Stomach smooth muscle (tissue), 2 donors: ENCODE results near the gene KNCN.

Source experiments
- H3K27ac ChIP-seq: one replicate; pipeline ENCODE4 v1.7.0; 2013; ENCODE audit warnings: mild to moderate bottlenecking, low read length, inconsistent platforms
- H3K27me3 ChIP-seq, 2 donors: one replicate each; pipeline ENCODE4 v1.7.0; 2013; ENCODE audit warnings: low read length in 2 of 2; ENCODE audit not compliant: insufficient read depth in 2 of 2, control insufficient read depth in 1 of 2
- H3K36me3 ChIP-seq, 2 donors: one replicate each; pipeline ENCODE4 v1.7.0; 2013; ENCODE audit warnings: low read length in 2 of 2; ENCODE audit not compliant: control insufficient read depth in 2 of 2, insufficient read depth in 2 of 2
- H3K4me1 ChIP-seq: one replicate; pipeline ENCODE4 v1.7.0; 2013; ENCODE audit warnings: low read length; ENCODE audit not compliant: control insufficient read depth, insufficient read depth
- H3K4me3 ChIP-seq, 2 donors: one replicate each; pipeline ENCODE4 v1.7.0; 2013; ENCODE audit warnings: low read length in 2 of 2
- H3K9ac ChIP-seq, 2 donors: one replicate each; pipeline ENCODE4 v1.7.0; 2013; ENCODE audit warnings: low read length in 2 of 2, mild to moderate bottlenecking in 1 of 2
- H3K9me3 ChIP-seq, 2 donors: one replicate each; pipeline ENCODE4 v1.7.0; 2013; ENCODE audit warnings: low read length in 2 of 2; ENCODE audit not compliant: control insufficient read depth in 2 of 2
- donor health status: healthy.
- donor health status: Pancreatic carcinoma.

KNCN gene

DNA sequence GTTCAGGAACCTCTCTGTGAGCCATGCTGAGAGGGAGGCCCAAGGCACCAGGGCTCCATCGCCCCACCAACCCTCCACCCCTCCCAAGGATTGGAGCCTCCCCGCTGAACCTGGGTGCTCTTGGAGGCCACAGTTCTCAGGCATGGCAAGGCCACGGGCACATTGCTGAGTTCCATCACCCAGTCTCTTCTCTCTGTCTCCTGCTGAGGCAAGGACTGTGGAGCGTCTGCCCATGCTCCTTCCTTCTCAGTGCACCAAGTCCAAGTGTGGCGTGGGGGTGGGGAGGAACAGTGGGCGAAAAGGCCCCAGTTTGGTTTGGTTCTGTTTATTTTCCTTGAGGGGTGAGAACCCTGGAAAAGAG is 2.8 kb upstream of the KNCN start:
- Histone ChIP-seq H3K4me3 (no peak overlapping the region), H3K27ac (no peak overlapping the region), H3K4me1 (peaks cover 7% of the 10 kb centered on the region), H3K36me3 (peaks cover 2 to 8% of the 10 kb centered on the region in 2 donors), H3K9ac (no peak overlapping the region), H3K27me3 (no peaks in the 10 kb centered on the region), H3K9me3 (no peaks in the 10 kb centered on the region)

DNA sequence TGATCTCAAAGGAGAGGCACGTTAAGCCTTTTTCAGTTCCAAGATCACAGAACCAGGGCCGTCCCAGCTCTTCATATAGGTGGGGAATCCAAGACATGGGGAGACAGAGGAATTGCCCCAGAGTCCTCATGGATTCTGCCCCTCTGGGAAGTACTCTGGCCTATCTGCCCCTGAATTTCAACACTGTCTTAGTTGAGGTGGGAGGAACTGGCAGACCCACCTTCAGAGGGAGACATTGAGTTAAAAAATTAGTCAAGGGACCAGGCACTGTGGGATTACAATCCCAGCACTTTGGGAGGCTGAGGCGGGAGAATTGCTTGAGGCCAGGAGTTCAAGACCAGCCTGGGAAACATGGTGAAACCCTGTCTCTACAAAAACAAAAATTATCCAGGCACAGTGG is 2.1 kb upstream of the KNCN start:
- H3K4me3 ChIP-seq, result no peak overlapping the region
- H3K27me3 ChIP-seq, result no peaks in the 10 kb centered on the region
- H3K4me1 ChIP-seq, result peaks cover 9% of the 10 kb centered on the region
- no peak overlapping the region for H3K9ac ChIP-seq
- peaks cover 2 to 6% of the 10 kb centered on the region in 2 donors for H3K36me3 ChIP-seq
- no peaks in the 10 kb centered on the region for H3K9me3 ChIP-seq
- H3K27ac ChIP-seq, result no peak overlapping the region

DNA sequence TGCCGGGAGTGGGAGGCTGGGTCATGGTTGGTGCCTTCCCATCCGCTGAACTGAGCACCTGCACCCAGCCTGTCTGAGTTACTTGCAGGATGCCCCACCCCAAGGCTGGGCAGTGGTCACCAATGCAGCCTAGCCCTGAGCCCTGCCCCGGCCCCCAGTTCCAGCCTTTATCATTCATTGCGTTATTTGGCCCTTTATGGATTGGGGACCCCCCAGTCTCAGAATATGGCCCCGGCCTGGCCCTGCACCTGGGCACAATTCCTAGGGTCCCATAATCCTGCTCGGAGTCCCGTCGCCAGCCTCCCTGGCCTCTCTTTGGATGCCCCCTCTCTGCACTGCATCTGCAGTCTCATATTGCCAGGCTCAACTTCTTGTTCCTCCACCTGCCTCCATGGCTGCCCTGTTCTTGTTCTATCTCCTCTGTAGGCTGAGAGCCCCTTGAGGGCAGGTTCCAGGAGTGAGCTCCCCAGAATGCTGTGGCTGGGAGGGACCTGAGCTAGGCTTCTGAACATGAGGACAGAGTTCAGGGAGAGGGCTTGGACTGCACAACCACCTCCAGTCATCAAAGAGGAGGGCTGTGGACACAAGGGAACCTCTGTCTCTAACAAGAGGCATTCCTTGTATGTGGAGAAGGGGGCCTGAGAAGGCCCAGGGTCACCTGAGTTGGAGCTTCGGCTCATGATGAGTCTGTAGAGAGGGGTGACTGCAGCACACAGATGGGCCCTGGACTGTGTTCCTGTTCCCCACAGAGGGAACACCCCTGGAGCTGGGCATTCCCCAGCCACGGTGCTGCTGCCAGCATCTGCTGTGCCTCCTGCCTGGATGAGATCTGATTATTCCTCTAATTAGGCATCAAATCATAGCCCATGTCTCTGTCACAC is 1.1 kb upstream of the KNCN start:
- H3K9ac ChIP-seq, result no peak overlapping the region

DNA sequence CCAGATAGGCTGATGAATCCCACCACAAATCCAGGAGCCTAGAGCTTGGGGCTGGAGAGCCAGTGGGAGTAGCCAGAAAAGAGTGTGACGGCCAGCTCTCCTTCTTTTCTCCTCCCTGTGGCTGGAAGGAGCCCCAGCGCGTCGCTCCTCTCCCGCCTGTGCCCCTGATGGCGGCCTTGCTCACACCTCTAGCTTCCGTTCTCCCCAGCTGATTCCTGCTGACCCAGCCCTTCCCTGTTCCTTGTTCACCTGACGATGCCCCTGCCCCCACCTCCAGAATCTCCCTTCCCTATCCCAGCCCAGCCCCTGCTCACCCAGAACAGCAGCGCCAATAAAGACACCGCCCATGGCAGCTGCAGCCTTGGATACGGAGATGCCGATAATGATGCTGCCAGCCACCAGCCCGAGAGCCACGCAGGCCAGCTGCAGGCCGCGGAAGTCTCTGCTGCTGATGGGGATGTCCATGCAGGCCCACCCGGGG is 656 bp downstream of the KNCN start:
- H3K4me3 ChIP-seq, result no peak overlapping the region
- no peaks in the 10 kb centered on the region for H3K36me3 ChIP-seq
- peaks cover 9% of the 10 kb centered on the region for H3K4me1 ChIP-seq
- H3K27me3 ChIP-seq, result peaks cover 2% of the 10 kb centered on the region in 2 donors
- H3K9ac ChIP-seq, result no peak overlapping the region
- no peak overlapping the region for H3K27ac ChIP-seq
- no peaks in the 10 kb centered on the region for H3K9me3 ChIP-seq

More for the DNA sequence above, 1.1 kb upstream of the KNCN start:
- peaks cover 0 to 2% of the 10 kb centered on the region in 2 donors for H3K36me3 ChIP-seq
- H3K4me3 ChIP-seq, result no peak overlapping the region
- peaks cover 0 to 2% of the 10 kb centered on the region in 2 donors for H3K27me3 ChIP-seq
- no peaks in the 10 kb centered on the region for H3K9me3 ChIP-seq
- no peak overlapping the region for H3K27ac ChIP-seq
- H3K4me1 ChIP-seq, result peaks cover 9% of the 10 kb centered on the region

DNA sequence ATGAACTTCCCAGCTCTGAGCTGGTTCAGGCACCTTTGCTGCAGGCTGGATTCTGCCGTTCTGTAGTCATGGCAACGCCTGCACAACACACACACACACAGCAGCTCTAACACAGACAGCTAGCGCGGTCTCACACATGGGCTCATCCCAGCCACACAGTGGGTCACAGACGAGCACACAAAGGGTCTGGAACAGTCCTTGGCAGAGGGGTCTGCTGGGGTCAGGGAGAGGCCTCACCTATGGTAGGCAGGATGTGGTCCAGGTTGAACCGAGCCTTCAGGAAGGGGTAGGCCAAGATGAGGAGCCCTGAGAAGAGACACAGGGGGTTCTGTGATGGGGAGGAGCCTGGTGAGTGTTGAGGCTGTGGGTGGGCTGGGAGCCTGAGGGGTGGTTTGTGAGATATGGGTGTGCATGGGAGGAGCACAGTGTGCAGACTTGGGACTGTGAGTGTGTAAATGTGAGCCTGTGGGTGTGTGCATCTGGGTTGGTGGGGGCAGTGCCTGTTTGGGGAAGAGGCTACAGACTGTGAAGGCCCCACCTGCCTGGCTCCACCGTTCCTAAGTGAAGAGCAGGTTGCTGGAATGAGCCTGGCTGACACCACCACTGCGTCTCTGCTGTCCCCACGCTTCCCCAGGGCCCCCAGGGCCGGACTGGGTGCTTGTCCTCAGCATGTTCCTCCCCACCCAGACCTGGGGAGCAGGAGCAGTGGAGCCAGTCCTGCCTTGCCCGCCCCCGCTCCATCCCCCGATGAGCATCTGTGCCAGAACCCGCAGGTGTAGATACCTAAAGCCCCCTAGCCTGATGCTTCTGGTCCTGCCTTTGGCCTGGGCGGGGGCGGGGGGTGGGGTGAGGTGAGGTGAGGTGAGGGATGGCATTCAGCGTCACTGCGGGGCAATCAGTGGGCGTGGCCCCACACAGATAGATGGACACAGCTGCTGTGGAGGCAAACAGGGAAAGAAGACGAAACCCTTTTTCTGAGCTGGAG is 1.5 kb downstream of the KNCN start:
- Histone ChIP-seq H3K27ac (no peak overlapping the region), H3K9ac (peak overlapping the region in 1 of 2 donors; percentile 12), H3K27me3 (peaks cover 7 to 8% of the 10 kb centered on the region in 2 donors), H3K4me1 (peaks cover 9% of the 10 kb centered on the region), H3K36me3 (no peaks in the 10 kb centered on the region), H3K9me3 (no peaks in the 10 kb centered on the region), H3K4me3 (no peak overlapping the region)

DNA sequence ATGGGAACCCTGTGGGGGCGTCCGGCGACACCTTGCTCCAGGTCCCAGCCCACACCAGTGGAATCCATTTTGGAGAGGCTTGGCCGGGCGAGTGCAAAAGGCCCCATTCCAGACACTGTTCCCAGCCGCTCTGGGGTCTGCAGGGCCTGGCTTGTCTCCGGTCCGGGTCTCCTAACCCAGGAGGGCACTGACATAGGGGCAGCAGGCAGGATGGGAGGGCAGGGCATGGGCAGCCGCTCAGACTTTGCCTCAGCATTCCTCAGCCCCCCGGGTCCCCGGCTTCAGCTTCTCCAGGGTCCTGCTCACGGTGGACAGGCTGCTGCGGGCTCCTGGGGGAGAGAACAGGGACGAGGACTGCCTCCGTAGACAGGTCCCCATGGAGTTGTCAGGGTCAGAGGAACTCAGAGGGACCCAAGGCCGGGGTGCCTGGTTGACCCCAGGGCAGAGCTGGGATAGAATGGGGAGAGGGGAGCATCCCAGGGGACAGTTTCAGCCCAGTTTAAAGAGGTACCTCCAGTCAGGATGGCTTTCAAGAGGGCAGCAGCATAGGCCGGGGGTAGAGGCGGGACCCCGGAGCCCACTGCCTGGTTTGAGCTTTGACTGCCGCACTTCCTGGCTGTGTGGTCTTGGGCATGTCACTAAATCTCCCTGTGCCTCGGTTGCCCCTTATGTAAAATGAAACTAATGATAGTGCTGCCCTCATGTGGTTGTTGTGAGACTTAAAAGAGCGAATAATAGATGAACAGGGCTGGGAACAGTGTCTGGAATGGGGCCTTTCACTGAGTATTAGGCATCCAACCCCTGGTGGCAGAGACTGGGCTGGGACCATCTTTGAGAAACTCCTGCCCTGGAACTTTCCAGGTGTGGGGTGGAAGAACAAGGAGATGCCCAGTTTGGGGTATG is 3.7 kb downstream of the KNCN start:
- Histone ChIP-seq H3K27me3 (peaks cover 15 to 28% of the 10 kb centered on the region in 2 donors), H3K9ac (no peak overlapping the region), H3K36me3 (no peaks in the 10 kb centered on the region), H3K4me3 (no peak overlapping the region), H3K9me3 (no peaks in the 10 kb centered on the region), H3K27ac (no peak overlapping the region), H3K4me1 (peaks cover 16% of the 10 kb centered on the region)

DNA sequence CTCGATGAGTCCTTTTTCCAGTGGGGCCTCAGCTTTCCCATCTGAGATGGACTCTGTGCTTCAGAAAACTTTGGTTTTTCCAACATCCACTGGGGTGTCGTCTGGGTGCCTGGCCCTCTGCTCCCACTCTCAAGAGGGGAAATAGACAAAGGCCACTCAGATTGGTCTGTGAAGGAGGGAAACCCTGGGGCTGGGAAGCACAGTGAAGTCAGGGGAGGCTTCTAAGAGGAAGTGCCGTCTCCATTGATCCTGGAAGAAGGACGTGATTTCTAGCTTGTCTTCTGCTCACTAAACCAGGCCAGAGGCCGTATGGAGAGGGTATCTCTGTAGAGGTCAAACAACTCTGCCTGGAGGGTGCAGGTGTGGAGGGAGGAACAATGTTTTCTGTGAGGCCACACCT is 5.2 kb downstream of the KNCN start:
- Histone ChIP-seq H3K9ac (no peak overlapping the region), H3K4me3 (no peak overlapping the region), H3K9me3 (no peaks in the 10 kb centered on the region), H3K36me3 (no peaks in the 10 kb centered on the region), H3K27ac (no peak overlapping the region), H3K4me1 (peaks cover 16% of the 10 kb centered on the region), H3K27me3 (peaks cover 15 to 28% of the 10 kb centered on the region in 2 donors)

DNA sequence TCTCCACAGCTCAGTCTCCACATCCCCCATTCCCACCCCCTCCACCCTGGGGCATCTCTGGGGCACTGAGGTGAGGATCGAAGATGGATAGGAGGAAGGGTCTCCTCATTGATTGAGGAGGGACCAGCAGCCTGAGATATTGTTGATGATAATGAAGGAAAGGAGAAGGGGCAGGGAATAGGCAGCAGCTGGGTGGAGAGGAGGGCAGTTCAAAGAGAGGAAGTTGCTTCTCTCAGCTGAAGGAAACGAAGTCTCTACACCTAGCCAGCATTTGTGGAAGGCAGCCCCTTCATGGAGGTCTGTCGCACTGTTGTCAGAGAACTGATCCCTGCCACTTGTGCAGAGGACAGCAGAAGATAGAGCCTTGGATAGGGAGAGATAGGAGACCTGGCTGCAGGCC is 5.7 kb downstream of the KNCN start:
- peaks cover 15 to 31% of the 10 kb centered on the region in 2 donors for H3K27me3 ChIP-seq
- no peak overlapping the region for H3K27ac ChIP-seq

DNA sequence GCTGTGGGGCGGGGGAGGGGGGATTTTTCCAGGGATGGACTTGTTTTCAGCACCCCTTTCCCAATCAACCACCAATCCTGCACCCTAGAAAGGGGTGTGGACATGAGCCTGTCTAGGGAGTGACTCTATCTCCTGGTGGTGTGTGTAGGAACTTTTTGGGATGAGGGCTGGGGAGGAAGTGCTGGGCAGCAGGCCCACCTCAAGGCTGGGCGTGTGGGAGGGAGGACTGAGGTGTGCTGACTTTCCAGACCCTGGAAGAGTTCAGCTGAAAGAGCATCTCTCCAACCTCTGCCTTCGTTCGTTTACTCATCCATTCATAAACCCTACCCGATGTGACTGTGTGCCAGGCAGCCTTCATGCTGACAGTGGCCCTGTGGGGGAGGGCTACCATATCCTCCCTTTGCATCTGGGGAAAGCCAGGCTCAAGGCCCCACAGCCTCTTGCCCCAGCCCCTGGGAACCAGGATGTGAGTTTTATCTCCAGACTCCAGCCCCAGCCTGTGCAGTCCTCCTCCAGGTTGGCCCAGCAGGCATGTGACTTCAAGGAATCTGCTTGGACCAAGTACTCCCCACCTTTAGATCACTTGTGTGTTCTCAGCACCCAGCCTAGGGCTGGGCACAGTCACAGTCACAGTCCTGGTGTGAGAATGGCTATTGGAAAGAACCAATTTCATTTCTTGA is 6.7 kb downstream of the KNCN start:
- H3K27me3 ChIP-seq, result peaks cover 15 to 31% of the 10 kb centered on the region in 2 donors

More for the DNA sequence above, 5.7 kb downstream of the KNCN start:
- no peak overlapping the region for H3K4me3 ChIP-seq
- H3K4me1 ChIP-seq, result peaks cover 16% of the 10 kb centered on the region
- H3K9me3 ChIP-seq, result no peaks in the 10 kb centered on the region
- H3K36me3 ChIP-seq, result no peaks in the 10 kb centered on the region
- no peak overlapping the region for H3K9ac ChIP-seq

More for the DNA sequence above, 6.7 kb downstream of the KNCN start:
- Histone ChIP-seq H3K27ac (no peak overlapping the region), H3K9ac (no peak overlapping the region), H3K4me3 (no peak overlapping the region), H3K4me1 (peaks cover 14% of the 10 kb centered on the region), H3K9me3 (no peaks in the 10 kb centered on the region), H3K36me3 (no peaks in the 10 kb centered on the region)
